Measurements from ENCODE around the gene RYR3.

RYR3 gene

DNA sequence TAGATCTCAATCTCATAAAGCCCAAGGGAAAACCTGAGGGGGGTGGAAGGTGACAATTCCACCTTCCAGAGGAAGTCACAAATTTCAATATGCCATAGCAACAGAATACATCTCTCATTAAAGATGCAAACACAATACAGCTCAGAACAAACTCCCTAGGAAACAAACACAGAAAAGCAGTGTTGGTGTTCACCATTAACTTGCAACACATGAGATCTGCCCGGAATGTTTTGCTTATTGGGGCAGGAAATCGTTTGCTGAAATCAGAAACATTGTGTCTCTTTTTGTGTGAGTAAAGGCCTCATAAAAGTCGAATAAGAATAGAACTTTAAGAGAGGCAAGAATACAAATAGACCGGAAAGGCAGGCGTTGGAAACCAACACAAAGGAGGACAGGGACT lies 5.8 kb upstream of the RYR3 start:
- H3K4me3 ChIP-seq (ENCODE audit: low read length): no peak overlapping the region
- no peak for DNase-seq (ENCODE audit: low read depth)
- no peak for TF ChIP-seq CTCF (conservative IDR thresholded peaks at IDR 0.05; ENCODE audit: low read depth, low read length)

- no peak for TF ChIP-seq CTCF (conservative IDR thresholded peaks at IDR 0.05; ENCODE audit: low read depth, low read length)
- no peak for DNase-seq (ENCODE audit: low read depth)
Measured at GRCh38 chr15:33309602-33310276, 1.0 kb upstream of the RYR3 start.

GRCh38 chr15:33311312-33311971 lies 675 bp downstream of the RYR3 start:
- no peak overlapping the region for H3K4me3 ChIP-seq (ENCODE audit: low read length)
- TF ChIP-seq CTCF (conservative IDR thresholded peaks at IDR 0.05; ENCODE audit: low read depth, low read length): no peak

More at GRCh38 chr15:33309602-33310276, 1.0 kb upstream of the RYR3 start:
- H3K4me3 ChIP-seq (ENCODE audit: low read length): no peak overlapping the region

DNA sequence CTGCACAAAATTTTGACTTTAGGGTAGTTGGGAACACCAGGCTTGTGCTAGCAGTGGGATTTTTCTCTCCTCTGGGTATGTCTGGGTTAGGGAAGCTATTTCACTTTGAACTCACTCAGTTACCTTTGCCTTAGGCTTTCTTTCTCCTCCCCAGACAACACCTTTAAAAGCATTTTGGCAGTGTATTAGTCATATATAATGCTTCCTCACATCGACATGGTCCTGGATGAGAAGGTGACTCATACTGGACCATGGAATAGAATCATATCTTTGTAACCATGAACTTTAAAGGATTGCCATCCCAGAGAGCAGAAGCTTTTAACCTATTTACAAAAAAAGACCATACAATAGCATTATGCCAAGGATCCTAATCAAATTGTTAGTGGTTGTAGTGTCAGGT lies 2.7 kb downstream of the RYR3 start:
- no peak for DNase-seq (ENCODE audit: low read depth)
- no peak for TF ChIP-seq CTCF (conservative IDR thresholded peaks at IDR 0.05; ENCODE audit: low read depth, low read length)

More at GRCh38 chr15:33311312-33311971, 675 bp downstream of the RYR3 start:
- no peak for DNase-seq (ENCODE audit: low read depth)

DNA sequence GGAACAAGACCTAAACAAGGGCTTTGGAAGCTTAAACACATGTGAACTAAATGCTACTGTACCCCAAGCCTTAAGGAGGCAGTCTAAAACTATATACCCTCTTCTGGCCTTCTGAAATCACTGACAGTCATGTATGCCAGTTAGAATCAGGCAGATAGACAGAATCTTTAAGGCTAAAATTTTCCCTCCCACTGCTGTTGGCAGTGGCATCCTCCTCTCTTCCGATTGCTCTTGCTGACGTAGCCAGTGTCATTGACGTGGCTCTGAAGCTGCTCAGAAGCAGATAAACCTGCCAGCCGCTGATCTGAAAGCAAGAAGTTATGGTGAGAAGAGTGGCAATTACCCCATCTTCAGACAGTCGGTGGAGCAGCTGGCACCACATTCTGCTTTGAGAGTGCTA lies 3.3 kb downstream of the RYR3 start:
- no peak overlapping the region for H3K4me3 ChIP-seq (ENCODE audit: low read length)
- DNase-seq (ENCODE audit: low read depth): no peak
- no peak for TF ChIP-seq CTCF (conservative IDR thresholded peaks at IDR 0.05; ENCODE audit: low read depth, low read length)

More for the DNA sequence above, 2.7 kb downstream of the RYR3 start:
- no peak overlapping the region for H3K4me3 ChIP-seq (ENCODE audit: low read length)

GRCh38 chr15:33315044-33315443 lies 4.3 kb downstream of the RYR3 start:
- TF ChIP-seq CTCF (conservative IDR thresholded peaks at IDR 0.05; ENCODE audit: low read depth, low read length): no peak
- no peak overlapping the region for H3K4me3 ChIP-seq (ENCODE audit: low read length)
- DNase-seq (ENCODE audit: low read depth): no peak

DNA sequence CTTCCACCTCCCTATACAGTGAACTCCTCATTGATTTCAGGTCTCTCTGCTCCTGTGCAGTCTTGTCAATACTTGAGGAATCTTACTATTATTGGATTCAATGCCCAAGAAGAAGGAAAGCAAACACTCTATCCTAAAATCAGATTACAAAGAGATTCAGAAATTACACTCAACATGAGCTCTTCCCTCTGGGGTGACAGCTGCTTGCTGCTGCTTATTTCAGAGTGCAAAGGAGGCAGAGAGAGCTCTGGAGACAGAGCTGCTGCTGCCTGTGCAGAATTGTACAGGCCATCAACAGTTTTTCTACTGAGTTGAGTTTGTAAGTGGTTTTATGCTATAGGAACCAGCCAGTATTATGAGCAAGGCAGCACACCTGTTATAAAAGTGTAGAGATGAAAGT lies 7.1 kb downstream of the RYR3 start:
- TF ChIP-seq CTCF (conservative IDR thresholded peaks at IDR 0.05; ENCODE audit: low read depth, low read length): no peak
- no peak for DNase-seq (ENCODE audit: low read depth)
- no peak overlapping the region for H3K4me3 ChIP-seq (ENCODE audit: low read length)
